Measurements from ENCODE around the gene PDCL2. TPM values are rescaled to one million over a fixed set of nuclear protein-coding genes. Genes with fewer than 3 reads are reported as not detected.

The PDCL2 gene
- total RNA-seq, 1 donor from 2014 or later, result not detected

GRCh38 chr4:55517526-55518229, 74.4 kb downstream of the PDCL2 start:
- no peak overlapping the region for H3K27ac Mint-ChIP-seq
- no peaks in the 10 kb centered on the region for H3K36me3 Mint-ChIP-seq (ENCODE audit: low read depth)
- DNase-seq (ENCODE audit: low spot score), result no peak
- H3K4me3 Mint-ChIP-seq, result no peak overlapping the region
- no peaks in the 10 kb centered on the region for H3K4me1 Mint-ChIP-seq (ENCODE audit: low read depth)
- peaks cover 1% of the 10 kb centered on the region for H3K27me3 Mint-ChIP-seq (ENCODE audit: insufficient read depth)
- intact Hi-C loops (cut with micrococcal nuclease), result no loop called here
- H3K9me3 Mint-ChIP-seq, result no peaks in the 10 kb centered on the region

GRCh38 chr4:55512922-55513571, 79.0 kb downstream of the PDCL2 start:
- no peak overlapping the region for H3K27ac Mint-ChIP-seq
- peaks cover 2% of the 10 kb centered on the region for H3K36me3 Mint-ChIP-seq (ENCODE audit: low read depth)
- H3K9me3 Mint-ChIP-seq, result no peaks in the 10 kb centered on the region
- intact Hi-C loops (cut with micrococcal nuclease), result no loop called here
- no peak for DNase-seq (ENCODE audit: low spot score)
- peaks cover 8% of the 10 kb centered on the region for H3K4me1 Mint-ChIP-seq (ENCODE audit: low read depth)
- no peaks in the 10 kb centered on the region for H3K27me3 Mint-ChIP-seq (ENCODE audit: insufficient read depth)
- H3K4me3 Mint-ChIP-seq, result no peak overlapping the region

GRCh38 chr4:55512077-55512476, 80.0 kb downstream of the PDCL2 start:
- Mint-ChIP-seq H3K9me3 (no peaks in the 10 kb centered on the region), H3K4me3 (no peak overlapping the region), H3K36me3 (ENCODE audit: low read depth) (peaks cover 7% of the 10 kb centered on the region), H3K27ac (no peak overlapping the region), H3K4me1 (ENCODE audit: low read depth) (peaks cover 8% of the 10 kb centered on the region), H3K27me3 (ENCODE audit: insufficient read depth) (no peaks in the 10 kb centered on the region)
- intact Hi-C loops (cut with micrococcal nuclease), result no loop called here
- no peak for DNase-seq (ENCODE audit: low spot score)

- intact Hi-C loops (cut with micrococcal nuclease), result no loop called here
- H3K9me3 Mint-ChIP-seq, result no peaks in the 10 kb centered on the region
- H3K4me1 Mint-ChIP-seq (ENCODE audit: low read depth), result peaks cover 8% of the 10 kb centered on the region
- peaks cover 7% of the 10 kb centered on the region for H3K36me3 Mint-ChIP-seq (ENCODE audit: low read depth)
- no peak overlapping the region for H3K4me3 Mint-ChIP-seq
- no peaks in the 10 kb centered on the region for H3K27me3 Mint-ChIP-seq (ENCODE audit: insufficient read depth)
- no peak overlapping the region for H3K27ac Mint-ChIP-seq
- no peak for DNase-seq (ENCODE audit: low spot score)
These were observed 81.4 kb downstream of the PDCL2 start for GRCh38 chr4:55510685-55511084.

- Mint-ChIP-seq H3K9me3 (no peaks in the 10 kb centered on the region), H3K27ac (no peak overlapping the region), H3K36me3 (ENCODE audit: low read depth) (peaks cover 7% of the 10 kb centered on the region), H3K4me3 (no peak overlapping the region), H3K4me1 (ENCODE audit: low read depth) (peaks cover 8% of the 10 kb centered on the region), H3K27me3 (ENCODE audit: insufficient read depth) (no peaks in the 10 kb centered on the region)
- no peak for DNase-seq (ENCODE audit: low spot score)
- intact Hi-C loops (cut with micrococcal nuclease), result no loop called here
These were observed 82.8 kb downstream of the PDCL2 start for GRCh38 chr4:55509266-55509665.

- Mint-ChIP-seq H3K9me3 (no peaks in the 10 kb centered on the region), H3K36me3 (ENCODE audit: low read depth) (peaks cover 7% of the 10 kb centered on the region), H3K4me3 (no peak overlapping the region), H3K27ac (no peak overlapping the region), H3K4me1 (ENCODE audit: low read depth) (peaks cover 16% of the 10 kb centered on the region), H3K27me3 (ENCODE audit: insufficient read depth) (no peaks in the 10 kb centered on the region)
- no peak for DNase-seq (ENCODE audit: low spot score)
- intact Hi-C loops (cut with micrococcal nuclease), result no loop called here
These were observed 84.4 kb downstream of the PDCL2 start for GRCh38 chr4:55507612-55508011.

Other genes starting within 250 kb of the PDCL2 start
- 32.4 and 33.2 TPM in 2 replicates for gene SRD5A3, start 246.0 kb downstream of the PDCL2 start, total RNA-seq
- 110 and 112 TPM in 2 replicates for gene TMEM165, start 196.3 kb downstream of the PDCL2 start, total RNA-seq
- gene CLOCK, start 45.3 kb downstream of the PDCL2 start, total RNA-seq, result 12.7 and 13.0 TPM in 2 replicates
- gene NMU, start 44.1 kb upstream of the PDCL2 start, total RNA-seq, result 0.27 TPM in 1 of 2 replicates, not detected in the other
- gene EXOC1L, start 227.5 kb upstream of the PDCL2 start, total RNA-seq, result not detected in 2 replicates